NCI-H2107 treated with DMSO at 0.1 percent for 48 hours (cell line): ENCODE data around the gene TRAP1.
"Not testable (repeated sequence)": the region's sequence is repeated elsewhere in the genome, so short reads cannot be mapped to it uniquely, and the experiment has no call there.

ENCODE experiments used
- DNase-seq: peaks from one replicate; lab custom pipeline; 2025; ENCODE audit not compliant: unreplicated experiment; lab: John Stamatoyannopoulos, UW

TRAP1 gene

DNA sequence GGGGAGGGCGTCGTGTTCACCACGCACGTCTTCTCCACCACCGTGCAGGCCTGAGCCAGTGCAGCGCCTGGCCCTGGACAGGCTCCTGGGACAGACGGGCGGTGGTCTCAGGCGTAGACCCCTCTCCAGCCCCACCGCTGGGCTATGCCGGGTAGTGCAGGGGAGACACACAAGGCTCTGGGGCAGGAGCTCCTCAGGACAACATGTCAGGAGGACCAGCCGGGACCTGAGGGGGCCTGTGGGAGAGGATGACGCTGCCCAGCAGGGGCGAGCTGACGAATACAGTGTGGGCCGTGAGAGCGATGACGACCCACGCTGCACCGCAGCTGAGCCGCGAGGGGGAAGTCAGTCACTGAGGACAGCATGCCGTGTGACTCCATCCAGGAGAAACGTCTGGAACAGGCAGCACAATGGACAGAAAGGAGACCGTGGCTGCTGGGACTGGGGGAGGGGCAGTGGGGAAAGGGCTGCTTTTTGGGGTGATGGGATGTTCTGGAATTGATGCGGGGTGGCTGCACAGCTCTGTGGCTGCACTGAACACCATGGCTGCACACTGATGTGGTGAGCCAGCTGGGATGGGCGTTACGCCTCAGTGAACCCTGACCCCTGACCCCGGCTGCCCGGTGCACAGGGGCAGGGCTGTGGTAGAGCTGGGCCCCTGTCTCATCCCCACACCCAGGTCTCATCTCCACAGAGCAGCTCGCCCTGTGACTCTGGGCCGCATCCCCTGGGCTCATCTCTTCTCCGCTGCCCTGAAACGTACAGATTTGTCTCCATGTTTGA, 42.6 kb downstream of the TRAP1 start:
- no peak for DNase-seq

GRCh38 chr16:3673676-3674377, 43.5 kb downstream of the TRAP1 start:
- DNase-seq, result no peak

DNA sequence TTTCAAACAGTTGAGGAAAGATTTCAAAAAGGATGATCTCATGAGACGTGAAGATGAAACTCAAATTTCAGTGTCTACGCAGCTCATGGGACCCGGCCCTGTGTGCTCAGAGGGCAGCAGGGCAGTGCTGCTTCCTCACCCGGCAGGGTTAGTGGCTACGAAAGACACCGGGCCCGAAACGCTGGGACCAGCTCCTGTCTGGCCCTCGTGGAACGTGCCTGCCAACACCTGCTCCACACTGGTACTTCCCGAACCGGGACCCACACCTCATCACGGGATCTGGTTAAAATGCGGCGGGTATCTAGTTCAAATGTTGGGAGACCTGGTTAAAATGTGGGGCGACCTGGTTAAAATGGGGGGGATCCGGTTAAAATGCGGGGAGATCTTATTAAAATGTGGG, 44.1 kb downstream of the TRAP1 start:
- DNase-seq, result no peak

- no peak for DNase-seq
These were observed 44.7 kb downstream of the TRAP1 start for GRCh38 chr16:3672571-3673041.

- DNase-seq, result no peak
These were observed 45.9 kb downstream of the TRAP1 start for GRCh38 chr16:3671424-3671823.

DNA sequence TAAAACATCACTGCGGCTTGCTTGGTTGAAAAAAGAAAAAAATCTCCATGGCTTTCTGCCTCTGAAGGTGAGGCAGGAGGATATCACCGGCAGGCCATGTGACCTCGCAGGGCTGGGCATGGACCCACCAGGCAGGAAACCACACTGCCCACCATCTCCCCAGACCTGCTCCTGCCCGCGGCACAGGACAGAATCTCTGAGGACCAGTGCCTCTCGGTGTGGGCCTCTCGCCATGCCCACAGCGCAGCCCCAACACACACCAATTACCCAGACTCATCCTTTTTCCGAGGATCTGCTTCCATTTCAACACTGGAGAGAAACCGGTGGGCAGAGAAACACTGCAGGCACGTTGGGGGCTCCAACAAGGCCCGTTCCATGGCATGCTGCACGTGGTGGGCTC, 46.6 kb downstream of the TRAP1 start:
- no peak for DNase-seq

GRCh38 chr16:3669082-3669481, 48.2 kb downstream of the TRAP1 start:
- DNase-seq, result no peak

GRCh38 chr16:3668626-3669025, 48.7 kb downstream of the TRAP1 start:
- DNase-seq, result no peak

GRCh38 chr16:3665508-3665907, 51.8 kb downstream of the TRAP1 start:
- DNase-seq, result no peak

DNA sequence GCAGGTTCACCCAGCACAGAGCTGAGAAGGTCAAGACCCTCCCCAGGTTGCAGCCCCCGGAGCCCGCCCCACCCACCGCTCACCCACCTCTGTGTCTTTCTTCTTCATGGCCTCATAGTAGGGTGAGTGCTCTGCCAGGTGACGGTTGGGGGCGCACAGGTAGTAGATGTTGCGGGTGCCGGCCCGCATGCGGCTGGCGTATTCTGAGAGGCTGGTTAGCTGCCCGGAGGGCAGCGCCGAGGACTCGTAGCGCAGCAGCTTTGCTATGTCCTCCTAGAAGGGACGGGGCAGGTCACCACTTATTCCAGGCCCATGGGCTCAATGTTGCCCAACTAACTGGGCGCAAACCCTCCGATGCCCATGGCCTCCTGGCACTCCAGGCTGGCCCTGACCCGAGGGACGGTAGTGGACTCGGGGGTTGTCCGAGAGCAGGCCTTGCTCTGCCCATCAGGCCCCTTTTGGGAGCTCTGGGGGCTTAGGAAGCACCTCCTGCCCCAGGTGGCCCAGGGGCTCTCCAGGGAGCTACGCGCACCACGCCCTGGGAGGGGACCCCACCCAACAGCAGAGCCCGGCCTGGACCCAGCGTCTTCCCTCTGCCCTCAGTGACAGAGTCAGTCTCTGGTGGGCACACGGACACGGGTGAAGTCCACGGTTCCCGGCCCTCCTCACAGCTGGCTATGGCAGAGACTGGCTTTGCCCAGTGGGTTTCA, 53.0 kb downstream of the TRAP1 start:
- DNase-seq, result no peak

GRCh38 chr16:3662601-3663000, 54.7 kb downstream of the TRAP1 start:
- DNase-seq, result no peak

DNA sequence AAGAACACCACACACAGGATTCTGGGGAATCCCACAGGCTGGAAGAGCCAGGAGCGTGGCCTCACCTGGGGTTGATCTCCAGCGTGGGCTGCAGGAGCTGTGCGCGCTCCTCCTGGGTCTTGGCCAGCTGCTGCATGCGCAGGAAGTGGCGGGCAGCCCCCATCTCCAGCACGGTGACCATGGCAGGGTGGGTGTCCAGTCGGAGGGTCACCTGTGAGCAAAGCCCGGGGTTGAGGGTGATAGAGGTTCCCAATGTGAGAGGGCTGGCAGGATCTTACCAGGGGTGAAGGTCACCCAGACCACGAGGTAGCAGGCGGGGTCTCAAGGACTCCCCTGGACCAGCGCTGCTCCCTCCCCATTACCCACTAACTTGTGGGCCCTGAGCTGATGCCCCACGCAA, 55.4 kb downstream of the TRAP1 start:
- DNase-seq, result no peak

DNA sequence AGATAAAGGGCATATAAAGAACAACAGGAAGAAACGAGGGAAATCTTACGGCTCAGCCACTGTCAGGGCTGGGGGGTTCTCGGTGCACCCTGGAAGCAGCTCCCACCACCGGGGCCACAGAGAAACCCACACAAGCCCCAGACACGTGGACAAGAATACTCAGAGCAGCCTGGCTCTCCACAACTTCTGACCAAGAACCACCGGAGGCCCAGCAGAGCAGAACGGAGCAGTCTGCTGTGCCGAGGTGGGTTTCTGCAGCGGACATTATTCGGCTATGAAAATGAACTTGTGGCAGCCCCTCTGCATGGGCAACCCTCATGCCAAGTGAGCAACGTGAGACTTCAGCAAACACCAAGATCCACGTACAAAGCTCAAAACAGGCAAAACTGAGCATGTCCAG, 56.0 kb downstream of the TRAP1 start:
- DNase-seq, result no peak

- no peak for DNase-seq
These were observed 58.1 kb downstream of the TRAP1 start for GRCh38 chr16:3659251-3659650.

DNA sequence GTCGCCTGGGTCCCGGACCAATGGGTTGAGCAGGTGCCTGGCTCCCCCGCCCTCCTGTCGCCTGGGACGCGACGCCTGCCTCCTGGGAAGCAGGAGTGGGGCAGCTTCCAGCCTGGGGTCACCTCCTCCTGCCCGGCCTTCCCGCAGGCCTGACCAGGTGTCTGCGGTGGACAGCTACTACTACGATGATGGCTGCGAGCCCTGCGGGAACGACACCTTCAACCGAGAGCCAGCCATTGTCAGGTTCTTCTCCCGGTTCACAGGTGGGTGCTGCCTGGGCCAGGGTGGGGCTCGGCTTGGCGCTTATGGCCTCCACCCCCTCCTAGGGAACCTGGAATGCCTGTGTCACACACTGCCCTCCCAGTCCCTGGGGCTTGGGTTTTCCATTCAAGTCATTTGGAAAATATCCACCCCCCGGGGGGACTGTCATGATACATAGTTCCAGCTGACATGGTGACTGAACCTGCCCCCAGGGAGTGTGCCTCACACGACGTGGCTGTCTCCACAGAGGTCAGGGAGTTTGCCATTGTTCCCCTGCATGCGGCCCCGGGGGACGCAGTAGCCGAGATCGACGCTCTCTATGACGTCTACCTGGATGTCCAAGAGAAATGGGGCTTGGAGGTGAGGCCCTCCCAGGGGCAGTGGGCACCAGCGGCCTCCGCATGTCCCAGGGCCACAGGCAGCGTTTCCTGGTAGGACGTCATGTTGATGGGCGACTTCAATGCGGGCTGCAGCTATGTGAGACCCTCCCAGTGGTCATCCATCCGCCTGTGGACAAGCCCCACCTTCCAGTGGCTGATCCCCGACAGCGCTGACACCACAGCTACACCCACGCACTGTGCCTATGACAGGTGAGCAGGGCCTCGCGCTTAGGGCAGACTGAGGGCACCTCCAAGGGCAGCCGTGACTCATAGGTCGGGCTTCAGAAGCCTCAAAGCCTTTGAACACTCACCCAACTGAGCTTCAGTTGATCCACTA, 60.5 kb downstream of the TRAP1 start:
- DNase-seq, result no peak

GRCh38 chr16:3656160-3656490, 61.2 kb downstream of the TRAP1 start:
- not testable (repeated sequence) for DNase-seq

- DNase-seq, result no peak
These were observed 61.7 kb downstream of the TRAP1 start for GRCh38 chr16:3655396-3656159.

- DNase-seq, result no peak
These were observed 62.3 kb downstream of the TRAP1 start for GRCh38 chr16:3655030-3655395.

DNA sequence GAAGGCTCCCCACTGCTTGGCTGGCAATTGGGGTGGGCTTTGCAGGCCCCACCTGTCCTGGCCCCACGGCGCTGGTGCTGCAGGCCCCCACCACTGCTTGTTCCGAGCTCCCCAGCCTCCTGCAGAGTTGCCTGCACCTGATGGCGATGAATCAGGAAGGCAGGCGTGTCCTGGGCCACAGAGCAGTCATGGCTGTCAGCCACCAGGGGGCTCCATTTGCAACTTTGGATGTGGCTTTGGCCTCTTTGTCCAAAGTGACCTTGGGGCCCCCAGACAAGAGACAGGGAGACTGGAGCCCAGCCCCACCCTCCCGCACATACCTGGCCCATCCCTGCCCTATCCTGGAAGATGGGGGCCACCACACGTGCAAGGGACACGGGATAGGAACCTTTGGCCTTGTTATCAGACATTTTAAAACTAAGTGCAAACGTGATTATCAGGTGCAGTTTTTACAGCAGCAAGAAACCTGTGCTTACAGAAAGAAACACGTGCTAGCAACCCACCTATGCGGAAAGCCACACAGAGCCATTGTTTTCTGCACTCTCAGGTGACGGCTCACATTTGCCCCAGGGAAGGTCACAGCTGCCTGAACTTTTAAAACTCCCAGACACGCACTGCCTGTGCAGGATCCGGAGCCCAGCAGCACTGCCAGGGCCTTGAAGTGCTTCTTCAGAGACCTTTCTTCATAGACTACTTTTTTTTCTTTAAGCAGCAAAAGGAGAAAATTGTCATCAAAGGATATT, 62.9 kb downstream of the TRAP1 start, which contains the start of gene DNASE1:
Gene DNASE1, plus strand, starts transcription at position 443 of the 743 bp plus-strand sequence. CDS start 683 bp downstream, outside the sequence.
- no peak for DNase-seq
